Lower leg skin (tissue), 4 donors: ENCODE measurements around the gene OR2H1. TPM values are rescaled to one million over a fixed set of nuclear protein-coding genes. Genes with fewer than 3 reads are reported as not detected.

Experiments used
- DNase-seq, 2 donors: peaks; one replicate each; pipeline ENCODE4 v3.0.0-alpha.2; 2019; ENCODE audit warnings: low spot score in 2 of 2
- H3K4me3 ChIP-seq: fragments of 200-600 bp; sonication (generic); 2 replicates; pipeline ENCODE4 v1.5.1; 2017; ENCODE audit warnings: mild to moderate bottlenecking, low read depth; ENCODE audit not compliant: poor library complexity, severe bottlenecking
- CTCF ChIP-seq, 3 donors: fragments of 450-650 bp; IDR thresholded peaks; one replicate each; pipeline ENCODE4 v1.5.1; 2016; ENCODE audit warnings: antibody characterized with exemption in 3 of 3, mild to moderate bottlenecking in 3 of 3, moderate library complexity in 2 of 3
- POLR2A ChIP-seq, 2 donors: fragments of 450-650 bp; IDR thresholded peaks; one replicate each; pipeline ENCODE4 v1.6.1; 2016 to 2017; ENCODE audit warnings: antibody characterized with exemption in 2 of 2, mild to moderate bottlenecking in 1 of 2, moderate library complexity in 1 of 2
- WGBS, 2 donors: methylation state at CpG; one replicate each; pipeline ENCODE4 v1.1.5; 2018; 5-methylcytosine and 5-hydroxymethylcytosine counted together
- intact Hi-C: fragments of 100-400 bp; cut with DNase I; formaldehyde crosslinking; loops from one replicate; pipeline ENCODE4 v1.15.0; 2023; ENCODE audit warnings: low total_unique reads
- total RNA-seq, 4 donors: library from RNA; depleted of rRNA; stranded (reverse); fragments of >200 nt; gene quantifications; one replicate each; pipeline ENCODE4 v1.1.0, GENCODE V29; 2016

Gene OR2H1
- total RNA-seq, 4 donors from 2014 or later = not detected

GRCh38 chr6:29477923-29478450, 21.0 kb downstream of the OR2H1 start:
- WGBS, 2 donors = 54 to 64% methylated on average over 5 of the region's 5 CpGs
- intact Hi-C loops = no loop called here
- TF ChIP-seq CTCF (IDR thresholded peaks at IDR 0.05) (no peak), POLR2A (IDR thresholded peaks at IDR 0.05) (no peak)
- no peak overlapping the region for H3K4me3 ChIP-seq
- DNase-seq = no peak

- intact Hi-C loops = no loop called here
- no peak overlapping the region for H3K4me3 ChIP-seq
- no peak for DNase-seq
- 83 to 90% methylated on average over 5 of the region's 5 CpGs for WGBS, 2 donors
- TF ChIP-seq CTCF (IDR thresholded peaks at IDR 0.05) (no peak), POLR2A (IDR thresholded peaks at IDR 0.05) (no peak)
Measured at GRCh38 chr6:29478740-29479139, 21.8 kb downstream of the OR2H1 start.

GRCh38 chr6:29479560-29479959, 22.6 kb downstream of the OR2H1 start:
- no peak for DNase-seq
- H3K4me3 ChIP-seq = no peak overlapping the region
- intact Hi-C loops = no loop called here
- WGBS, 2 donors = 73 to 84% methylated on average over 2 of the region's 2 CpGs
- TF ChIP-seq POLR2A (IDR thresholded peaks at IDR 0.05) = no peak
- TF ChIP-seq CTCF (IDR thresholded peaks at IDR 0.05) = no peak

GRCh38 chr6:29483186-29483585, 26.2 kb downstream of the OR2H1 start:
- no peak for DNase-seq
- intact Hi-C loops = no loop called here
- TF ChIP-seq CTCF (IDR thresholded peaks at IDR 0.05) (no peak), POLR2A (IDR thresholded peaks at IDR 0.05) (no peak)
- H3K4me3 ChIP-seq = no peak overlapping the region
- WGBS, 2 donors = 72 to 74% methylated on average over 3 of the region's 3 CpGs

GRCh38 chr6:29483735-29484134, 26.8 kb downstream of the OR2H1 start:
- TF ChIP-seq POLR2A (IDR thresholded peaks at IDR 0.05) = no peak
- TF ChIP-seq CTCF (IDR thresholded peaks at IDR 0.05) = no peak
- WGBS, 2 donors = 68 to 78% methylated on average over 1 of the region's 1 CpG
- no peak overlapping the region for H3K4me3 ChIP-seq
- no peak for DNase-seq
- intact Hi-C loops = no loop called here

- DNase-seq = no peak
- intact Hi-C loops = no loop called here
- TF ChIP-seq POLR2A (IDR thresholded peaks at IDR 0.05) (no peak), CTCF (IDR thresholded peaks at IDR 0.05) (no peak)
- H3K4me3 ChIP-seq = no peak overlapping the region
- 47 to 63% methylated on average over 4 of the region's 4 CpGs for WGBS, 2 donors
Measured at GRCh38 chr6:29486577-29486976, 29.6 kb downstream of the OR2H1 start.
